Measurements from ENCODE around the gene CARS2. TPM values are rescaled to one million over a fixed set of nuclear protein-coding genes. Genes with fewer than 3 reads are reported as not detected.

Gene CARS2
- total and polyA plus RNA-seq, 2 of the 8 experiments (the other 6 are each of a cell fraction or from before 2014, with no cell fraction given), result 47.7 to 55.9 TPM

DNA sequence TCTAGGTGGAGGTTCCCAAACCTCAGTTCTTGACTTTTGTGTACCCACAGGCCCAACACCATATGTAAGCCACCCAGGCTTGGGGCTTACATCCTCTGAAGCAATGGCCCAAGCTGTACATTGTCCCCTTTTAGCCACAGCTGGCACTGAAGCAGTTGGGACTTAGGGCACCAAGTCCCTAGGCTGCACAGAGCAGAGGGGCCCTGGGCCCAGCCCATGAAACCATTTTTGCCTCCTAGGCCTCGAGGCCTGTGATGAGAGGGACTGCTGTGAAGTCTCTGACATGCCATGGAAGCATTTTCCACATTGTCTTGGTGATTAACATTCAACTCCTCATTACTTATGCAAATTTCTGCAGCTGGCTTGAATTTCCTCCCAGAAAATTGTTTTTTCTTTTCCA lies 37.8 kb upstream of the CARS2 start:
- FAIRE-seq (no peak), DNase-seq (ENCODE audit: low read depth in 1 of 2, low spot score in 2 of 2) (no peak)
- Histone ChIP-seq H4K8ac (ENCODE audit: extremely low read depth, insufficient read depth, low read length) (no peak overlapping the region), H2BK5ac (ENCODE audit: low read depth, low read length) (no peak overlapping the region), H3K27ac (ENCODE audit: low read depth, low read length) (no peak overlapping the region), H3K56ac (replicated peaks; ENCODE audit: insufficient read length, low read depth, low read length) (no peak overlapping the region), H3K9me3 (ENCODE audit: insufficient read depth in 2 of 2, low read depth in 1 of 2, low read length in 1 of 2) (peaks cover 16 to 17% of the 10 kb centered on the region in 2 experiments), H3K9ac (replicated peaks in 1 of 4; ENCODE audit: extremely low read depth in 1 of 4, low read depth in 3 of 4, low read length in 3 of 4) (no peak overlapping the region), H3K4me2 (ENCODE audit: insufficient read depth in 1 of 2, low read depth in 2 of 2, low read length in 2 of 2) (no peak overlapping the region), H3K23ac (ENCODE audit: insufficient read length) (no peak overlapping the region), H3K4me3 (ENCODE audit: extremely low read depth in 1 of 4, insufficient read depth in 2 of 4, low read depth in 3 of 4, low read length in 4 of 4) (no peak overlapping the region; a peak in 2 of 8 replicates), H3K4me1 (replicated peaks in 1 of 4; ENCODE audit: control insufficient read depth in 3 of 4, insufficient read depth in 4 of 4, low read length in 3 of 4) (peaks cover 0 to 2% (median 0%) of the 10 kb centered on the region in 4 experiments; a peak in 4 of 7 replicates), H3K18ac (ENCODE audit: extremely low read depth, low read length) (no peak overlapping the region), H3K79me1 (ENCODE audit: low read depth, low read length) (no peaks in the 10 kb centered on the region), H2AK5ac (ENCODE audit: low read depth, low read length) (no peak overlapping the region), H2BK15ac (ENCODE audit: low read length) (no peak overlapping the region), H3K79me2 (ENCODE audit: control insufficient read depth in 1 of 2, insufficient read depth in 2 of 2, low read length in 2 of 2) (no peaks in the 10 kb centered on the region), H2BK12ac (ENCODE audit: low read depth, low read length) (no peak overlapping the region), H4K20me1 (replicated peaks in 1 of 2; ENCODE audit: control insufficient read depth in 1 of 2, insufficient read depth in 2 of 2, low read length in 2 of 2) (no peaks in the 10 kb centered on the region), H3K4ac (replicated peaks; ENCODE audit: insufficient read length, low read depth, low read length) (no peak overlapping the region), H3K27me3 (replicated peaks in 1 of 4; ENCODE audit: control insufficient read depth in 3 of 4, extremely low read depth in 1 of 4, insufficient read depth in 3 of 4, low read length in 3 of 4) (no peaks in the 10 kb centered on the region), H4K5ac (ENCODE audit: insufficient read length, low read depth, low read length) (no peak overlapping the region), H2AFZ (ENCODE audit: low read length) (no peak overlapping the region), H3K14ac (ENCODE audit: insufficient read length) (no peak overlapping the region), H2BK120ac (replicated peaks; ENCODE audit: low read depth, low read length) (no peak overlapping the region), H2BK20ac (ENCODE audit: low read length) (no peak overlapping the region), H3K23me2 (ENCODE audit: low read depth, low read length) (no peaks in the 10 kb centered on the region), H4K91ac (replicated peaks; ENCODE audit: insufficient read length, low read length) (no peak overlapping the region), H3K36me3 (ENCODE audit: control insufficient read depth in 2 of 4, insufficient read depth in 4 of 4, low read length in 3 of 4) (no peaks in the 10 kb centered on the region)
- CTCF ChIA-PET (ENCODE audit: partially characterized antibody), result no interaction called here
- 100% methylated on average over 1 of the region's 1 CpG; no CpG with 5 or more reads in 1 of the 2 experiments for WGBS, 2 experiments (ENCODE audit: extremely low coverage in 1 of 2, insufficient coverage in 1 of 2, insufficient read length in 1 of 2, insufficient replicate concordance in 2 of 2, low coverage in 1 of 2, low lambda C conversion rate in 2 of 2, missing lambda C conversion rate in 1 of 2)
- POLR2A ChIA-PET (ENCODE audit: partially characterized antibody), result no interaction called here
- TF ChIP-seq RNF2 (IDR thresholded peaks at IDR 0.05; ENCODE audit: borderline replicate concordance, low read depth, low read length, missing control alignments, poor library complexity, severe bottlenecking) (no peak), KDM4A (IDR thresholded peaks at IDR 0.05; ENCODE audit: low read depth, low read length, severe bottlenecking) (no peak), JUN (IDR thresholded peaks at IDR 0.05; ENCODE audit: low read depth, low read length) (no peak), BRCA1 (IDR thresholded peaks at IDR 0.05; ENCODE audit: low read depth, low read length) (no peak), POLR2A (IDR thresholded peaks at IDR 0.05; ENCODE audit: control extremely low read depth in 1 of 2, low read depth in 2 of 2, low read length in 2 of 2) (no peak), SIRT6 (IDR thresholded peaks at IDR 0.05; ENCODE audit: low read length) (no peak), MAFK (IDR thresholded peaks at IDR 0.05; ENCODE audit: low read depth, low read length) (no peak)

Measured in H1 (cell line).